CD4-positive, alpha-beta memory T cell (primary cell): Measurements from ENCODE around the gene ESYT3. TPM values are rescaled to one million over a fixed set of nuclear protein-coding genes. Genes with fewer than 3 reads are reported as not detected.

ENCODE experiments used
- CTCF ChIA-PET: fragments of 350-600 bp; sonication (Branson Sonifier 250); formaldehyde crosslinking; loops from one replicate; lab custom pipeline; 2021; ENCODE audit warnings: inconsistent platforms; ENCODE audit not compliant: partially characterized antibody; lab: Charles Lee
- POLR2A ChIA-PET: fragments of 350-600 bp; sonication (Branson Sonifier 250); formaldehyde crosslinking; loops from one replicate; lab custom pipeline; 2021; ENCODE audit not compliant: partially characterized antibody; lab: Charles Lee
- DNase-seq, 5 donors: peaks; one replicate each; pipeline versions ENCODE4 v3.0.0 to v3.0.0-alpha.2; 2020 to 2022; ENCODE audit warnings: mixed read lengths in 1 of 5
- H3K27ac ChIP-seq: one replicate; pipeline ENCODE4 v1.7.0; 2013; ENCODE audit warnings: low read depth, low read length
- H3K27me3 ChIP-seq: 2 replicates; pipeline ENCODE4 v1.7.0; 2013; ENCODE audit warnings: mild to moderate bottlenecking, low read length, moderate library complexity; ENCODE audit not compliant: insufficient read depth
- H3K36me3 ChIP-seq: 2 replicates; pipeline ENCODE4 v1.7.0; 2013; ENCODE audit warnings: mild to moderate bottlenecking, low read length, moderate library complexity; ENCODE audit not compliant: insufficient read depth
- H3K4me1 ChIP-seq: 2 replicates; pipeline ENCODE4 v1.7.0; 2013; ENCODE audit warnings: mild to moderate bottlenecking, low read length, moderate library complexity; ENCODE audit not compliant: insufficient read depth
- H3K4me3 ChIP-seq, 2 donors: one replicate each; pipeline ENCODE4 v1.7.0; 2013; ENCODE audit warnings: low read length in 2 of 2, mild to moderate bottlenecking in 1 of 2
- H3K9me3 ChIP-seq, 2 donors: one replicate each; pipeline ENCODE4 v1.7.0; 2013; ENCODE audit warnings: low read length in 2 of 2, control low read depth in 1 of 2; ENCODE audit not compliant: control insufficient read depth in 1 of 2
- H3K27ac Mint-ChIP-seq, 7 donors: one replicate each; pipeline ENCODE4 v1.8.0; 2020 to 2021; ENCODE audit warnings: mixed read lengths in 7 of 7, mild to moderate bottlenecking in 6 of 7, inconsistent platforms in 3 of 7, moderate library complexity in 3 of 7
- H3K27me3 Mint-ChIP-seq, 2 donors: one replicate each; pipeline ENCODE4 v1.8.0; 2020 to 2021; ENCODE audit warnings: mixed read lengths in 2 of 2
- H3K36me3 Mint-ChIP-seq, 2 donors: one replicate each; pipeline ENCODE4 v1.8.0; 2020 to 2021; ENCODE audit warnings: mixed read lengths in 2 of 2, inconsistent platforms in 1 of 2, mild to moderate bottlenecking in 1 of 2
- H3K4me1 Mint-ChIP-seq, 4 donors: one replicate each; pipeline ENCODE4 v1.8.0; 2020 to 2021; ENCODE audit warnings: mixed read lengths in 4 of 4, mild to moderate bottlenecking in 1 of 4
- H3K4me3 Mint-ChIP-seq, 8 donors: one replicate each; pipeline ENCODE4 v1.8.0; 2020 to 2021; ENCODE audit warnings: mixed read lengths in 8 of 8, mild to moderate bottlenecking in 7 of 8, moderate library complexity in 6 of 8, inconsistent platforms in 3 of 8
- H3K9me3 Mint-ChIP-seq, 8 donors: one replicate each; pipeline ENCODE4 v1.8.0; 2020 to 2021; ENCODE audit warnings: mixed read lengths in 8 of 8, mild to moderate bottlenecking in 5 of 8, inconsistent platforms in 3 of 8, moderate library complexity in 1 of 8
- intact Hi-C: fragments of 100-400 bp; cut with micrococcal nuclease; formaldehyde crosslinking; loops from one replicate; pipeline ENCODE4 v1.15.1; 2023
- polyA plus RNA-seq, 2 donors: library from polyadenylated mRNA; unstranded; fragments of 300-500 nt; fragmentation: Illumina TruSeq; gene quantifications; one replicate each; pipeline ENCODE4 v1.2.3, GENCODE V29; 2021
- total RNA-seq, 2 experiments: library from RNA; stranded (reverse); gene quantifications; one replicate each; pipeline ENCODE4 v1.2.3, GENCODE V29; 2021

The ESYT3 gene
- total and polyA plus RNA-seq, 4 experiments from 2014 or later: 0.11 TPM; not detected in 3

DNA sequence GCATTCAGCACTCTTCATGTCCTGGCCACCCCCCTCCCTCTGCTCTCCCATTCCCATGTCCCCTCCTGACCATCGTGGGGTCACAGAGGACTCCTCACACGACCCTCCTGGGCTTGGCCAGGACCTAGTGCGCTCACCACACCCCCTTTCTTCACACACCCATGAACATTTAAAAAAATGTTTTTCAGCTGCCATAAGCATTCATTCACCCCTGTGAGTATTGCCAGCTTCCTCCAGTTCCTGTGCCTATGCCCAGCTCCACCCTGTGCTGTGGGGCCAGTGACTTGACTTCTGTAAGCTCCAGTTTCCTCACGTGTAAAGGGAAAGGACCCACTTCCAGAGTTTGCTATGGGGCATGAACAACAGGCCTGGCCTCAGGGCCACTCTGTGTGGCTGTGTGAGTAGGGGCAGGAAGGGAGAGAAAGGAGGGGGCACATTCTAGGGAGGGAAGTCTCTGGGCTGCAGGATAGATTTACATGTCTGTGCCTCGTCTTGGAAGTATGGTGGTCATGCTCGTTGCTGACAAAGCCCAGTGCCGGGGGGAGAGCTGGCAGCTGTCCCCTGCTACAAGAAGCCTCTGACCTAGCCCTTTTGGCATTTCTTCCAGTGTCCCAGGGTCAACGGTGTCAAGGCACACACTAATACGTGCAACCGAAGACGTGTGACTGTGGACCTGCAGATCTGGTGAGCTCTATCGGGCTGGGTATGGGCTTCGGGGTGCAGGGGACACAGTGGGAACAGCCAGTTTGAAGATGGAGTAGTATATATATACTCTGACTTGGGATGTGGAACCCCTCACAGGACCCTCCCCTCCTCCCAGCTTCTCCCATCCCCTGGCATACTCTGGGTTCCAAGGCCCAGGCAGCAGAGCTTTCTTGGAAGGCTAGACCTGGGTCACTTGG is 22.8 kb downstream of the ESYT3 start:
- Histone ChIP-seq H3K27ac (no peak overlapping the region), H3K4me1 (peaks cover 7% of the 10 kb centered on the region), H3K36me3 (no peaks in the 10 kb centered on the region), H3K27me3 (no peaks in the 10 kb centered on the region), H3K4me3 (no peak overlapping the region), H3K9me3 (no peaks in the 10 kb centered on the region)
- H3K9me3 Mint-ChIP-seq: peaks cover 0 to 2% (median 0%) of the 10 kb centered on the region in 8 donors
- peak overlapping the region in 1 of 8 donors; percentile 13 for H3K4me3 Mint-ChIP-seq
- DNase-seq: no peak
- intact Hi-C loops: no loop called here
- peaks cover 0 to 4% of the 10 kb centered on the region in 2 donors for H3K27me3 Mint-ChIP-seq
- POLR2A ChIA-PET: no interaction called here
- peak overlapping the region in 2 of 7 donors; percentile 16 to 47 for H3K27ac Mint-ChIP-seq
- H3K36me3 Mint-ChIP-seq: no peaks in the 10 kb centered on the region
- peaks cover 3 to 16% (median 10%) of the 10 kb centered on the region in 4 donors for H3K4me1 Mint-ChIP-seq
- CTCF ChIA-PET: interaction anchor here (1.2 kb wide), 2 partner anchors 9 to 39 kb away, joined by 3 read pairs; no protein-coding TSS in a partner anchor

DNA sequence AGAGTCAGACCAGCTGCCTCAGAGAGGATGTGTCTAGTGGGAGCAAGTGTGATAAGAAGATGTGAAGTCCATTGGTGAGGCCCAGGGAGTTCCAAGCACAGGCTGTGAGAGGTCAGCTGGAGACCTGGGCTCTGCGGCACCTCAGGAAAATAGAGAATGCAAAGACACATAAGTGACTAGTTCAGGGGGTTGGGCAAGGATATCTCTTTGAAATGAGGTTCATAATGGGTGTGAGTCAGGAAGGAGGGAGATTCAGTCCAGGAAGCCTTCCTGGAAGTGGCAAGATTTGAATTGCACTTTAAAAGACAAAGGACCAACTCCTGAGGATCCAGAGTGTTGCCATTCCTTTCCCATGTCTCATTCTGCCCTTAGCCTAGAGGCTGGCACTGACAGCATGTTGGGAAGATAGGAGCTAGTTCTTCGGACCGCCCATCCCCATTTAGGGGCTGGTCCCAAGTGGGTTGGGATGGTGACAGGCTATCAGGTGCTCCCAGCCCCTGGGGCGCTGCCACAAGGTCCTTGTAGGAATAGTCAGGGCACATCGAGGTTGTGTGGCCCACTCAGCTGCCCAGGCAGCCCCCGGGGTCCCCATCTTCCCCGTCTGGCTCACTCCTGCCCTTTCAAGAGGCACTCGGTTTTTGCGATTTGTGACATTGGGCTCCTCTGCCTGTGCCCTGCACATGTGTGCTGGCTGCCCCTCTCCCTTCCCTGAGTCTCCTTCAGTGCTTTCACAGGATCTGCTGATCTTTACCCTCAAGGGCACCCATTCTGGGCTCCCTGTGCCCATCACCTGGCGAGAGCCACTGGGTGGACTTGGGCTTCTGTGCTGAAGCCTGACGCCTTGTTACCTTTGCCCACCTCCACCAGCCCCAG is 23.7 kb downstream of the ESYT3 start:
- peaks cover 0 to 2% (median 0%) of the 10 kb centered on the region in 8 donors for H3K9me3 Mint-ChIP-seq
- peaks cover 3 to 7% of the 10 kb centered on the region in 2 donors for H3K27me3 Mint-ChIP-seq
- Histone ChIP-seq H3K27ac (no peak overlapping the region), H3K4me3 (no peak overlapping the region), H3K4me1 (peaks cover 7% of the 10 kb centered on the region), H3K9me3 (no peaks in the 10 kb centered on the region), H3K27me3 (no peaks in the 10 kb centered on the region), H3K36me3 (no peaks in the 10 kb centered on the region)
- H3K36me3 Mint-ChIP-seq: no peaks in the 10 kb centered on the region
- POLR2A ChIA-PET: no interaction called here
- H3K4me3 Mint-ChIP-seq: no peak overlapping the region
- CTCF ChIA-PET: no interaction called here
- DNase-seq: no peak
- H3K4me1 Mint-ChIP-seq: peaks cover 3 to 16% (median 10%) of the 10 kb centered on the region in 4 donors
- peak overlapping the region in 2 of 7 donors; percentile 16 to 53 for H3K27ac Mint-ChIP-seq
- intact Hi-C loops: no loop called here

DNA sequence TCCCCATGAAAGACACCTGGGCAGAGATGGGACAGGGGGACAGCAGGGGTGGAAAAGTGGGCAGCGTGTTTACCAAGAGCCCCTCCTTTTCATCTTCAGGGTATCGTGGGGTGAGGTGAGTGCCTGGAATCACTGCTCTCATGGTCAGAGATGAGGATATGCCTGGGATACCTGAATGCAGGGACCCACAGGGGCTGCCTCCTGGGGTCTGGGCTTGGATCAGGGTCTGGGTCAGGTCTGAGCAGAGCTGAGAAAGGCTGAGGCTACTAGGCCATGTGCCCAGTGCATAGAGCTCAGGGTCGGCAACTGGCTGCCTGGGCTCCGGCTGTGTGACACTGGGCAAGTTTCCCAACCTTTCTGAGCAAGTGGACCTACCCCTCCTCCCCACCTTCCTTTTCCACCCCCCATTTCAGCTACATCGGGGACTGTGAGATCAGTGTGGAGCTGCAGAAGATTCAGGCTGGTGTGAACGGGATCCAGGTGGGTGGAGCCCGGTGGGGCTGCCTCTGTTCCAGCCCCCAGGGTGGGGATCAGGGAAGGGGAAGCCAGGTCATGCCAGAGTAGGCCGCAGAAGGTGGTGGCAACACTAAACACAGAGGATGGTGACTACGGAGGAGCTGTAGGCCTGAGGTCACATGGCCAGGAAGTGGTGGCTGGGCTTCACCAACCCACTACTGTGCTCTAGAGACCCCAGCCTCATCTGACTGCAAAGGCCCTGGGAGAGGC is 24.5 kb downstream of the ESYT3 start:
- CTCF ChIA-PET: no interaction called here
- H3K27me3 Mint-ChIP-seq: peaks cover 3 to 9% of the 10 kb centered on the region in 2 donors

DNA sequence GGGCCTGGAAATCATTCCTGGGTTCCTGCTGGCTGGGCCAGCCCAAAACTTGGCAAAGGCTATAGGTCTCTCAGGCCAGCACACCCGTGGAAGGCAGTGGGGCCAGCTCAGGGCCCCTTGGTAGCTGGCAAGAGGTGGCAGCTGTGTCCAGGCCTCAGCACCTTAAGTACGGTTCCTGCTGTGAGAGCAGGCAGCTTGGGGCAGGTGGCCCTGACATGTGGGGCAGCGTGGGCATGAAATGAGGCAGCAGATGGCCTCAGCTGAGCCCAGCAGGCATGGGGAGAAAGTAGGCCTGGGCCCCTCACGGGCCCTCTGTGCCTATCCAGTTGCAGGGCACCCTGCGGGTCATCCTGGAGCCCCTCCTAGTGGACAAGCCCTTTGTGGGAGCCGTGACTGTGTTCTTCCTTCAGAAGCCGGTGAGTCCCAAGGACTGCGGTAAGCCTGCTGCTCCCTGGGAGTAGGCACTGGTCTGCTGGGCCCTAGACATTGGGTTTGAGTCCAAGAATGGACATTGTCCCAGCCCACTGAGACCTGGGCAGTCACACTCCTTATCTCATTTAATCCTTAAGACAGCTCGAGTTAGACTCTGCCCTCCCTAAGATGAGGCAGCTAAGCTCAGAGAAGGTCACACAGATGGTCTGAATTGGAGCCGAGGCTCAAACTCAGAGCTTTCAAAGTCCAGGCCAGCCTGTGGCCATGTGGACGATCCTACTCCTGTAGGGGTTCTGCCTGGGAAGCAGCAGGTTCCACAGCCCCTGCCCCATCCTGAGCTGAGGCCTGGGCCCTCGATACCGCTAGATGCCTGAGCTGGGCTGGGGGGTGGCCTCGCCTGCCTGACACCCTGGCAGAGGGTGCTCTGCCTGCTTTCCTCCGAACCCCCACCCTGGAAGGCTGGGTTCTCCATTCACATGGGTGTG is 25.5 kb downstream of the ESYT3 start:
- H3K4me1 Mint-ChIP-seq: peaks cover 3 to 16% (median 9%) of the 10 kb centered on the region in 4 donors
- H3K9me3 Mint-ChIP-seq: peaks cover 0 to 2% (median 0%) of the 10 kb centered on the region in 8 donors
- intact Hi-C loops: no loop called here
- CTCF ChIA-PET: no interaction called here
- no peak overlapping the region for H3K27ac Mint-ChIP-seq
- POLR2A ChIA-PET: no interaction called here
- no peak overlapping the region for H3K4me3 Mint-ChIP-seq
- no peaks in the 10 kb centered on the region for H3K36me3 ChIP-seq
- peaks cover 7% of the 10 kb centered on the region for H3K4me1 ChIP-seq
- no peaks in the 10 kb centered on the region for H3K36me3 Mint-ChIP-seq
- H3K4me3 ChIP-seq: no peak overlapping the region
- peaks cover 3 to 9% of the 10 kb centered on the region in 2 donors for H3K27me3 Mint-ChIP-seq
- H3K9me3 ChIP-seq: no peaks in the 10 kb centered on the region
- H3K27ac ChIP-seq: no peak overlapping the region
- no peaks in the 10 kb centered on the region for H3K27me3 ChIP-seq
- no peak for DNase-seq

More for the DNA sequence above, 24.5 kb downstream of the ESYT3 start:
- H3K27ac ChIP-seq: no peak overlapping the region
- peaks cover 0 to 2% (median 0%) of the 10 kb centered on the region in 8 donors for H3K9me3 Mint-ChIP-seq
- no peaks in the 10 kb centered on the region for H3K36me3 Mint-ChIP-seq
- no peaks in the 10 kb centered on the region for H3K9me3 ChIP-seq
- H3K27me3 ChIP-seq: no peaks in the 10 kb centered on the region
- H3K4me3 ChIP-seq: no peak overlapping the region
- peaks cover 7% of the 10 kb centered on the region for H3K4me1 ChIP-seq
- H3K27ac Mint-ChIP-seq: no peak overlapping the region
- H3K36me3 ChIP-seq: no peaks in the 10 kb centered on the region
- POLR2A ChIA-PET: no interaction called here
- H3K4me3 Mint-ChIP-seq: no peak overlapping the region
- H3K4me1 Mint-ChIP-seq: peaks cover 3 to 16% (median 10%) of the 10 kb centered on the region in 4 donors
- no peak for DNase-seq
- intact Hi-C loops: no loop called here

DNA sequence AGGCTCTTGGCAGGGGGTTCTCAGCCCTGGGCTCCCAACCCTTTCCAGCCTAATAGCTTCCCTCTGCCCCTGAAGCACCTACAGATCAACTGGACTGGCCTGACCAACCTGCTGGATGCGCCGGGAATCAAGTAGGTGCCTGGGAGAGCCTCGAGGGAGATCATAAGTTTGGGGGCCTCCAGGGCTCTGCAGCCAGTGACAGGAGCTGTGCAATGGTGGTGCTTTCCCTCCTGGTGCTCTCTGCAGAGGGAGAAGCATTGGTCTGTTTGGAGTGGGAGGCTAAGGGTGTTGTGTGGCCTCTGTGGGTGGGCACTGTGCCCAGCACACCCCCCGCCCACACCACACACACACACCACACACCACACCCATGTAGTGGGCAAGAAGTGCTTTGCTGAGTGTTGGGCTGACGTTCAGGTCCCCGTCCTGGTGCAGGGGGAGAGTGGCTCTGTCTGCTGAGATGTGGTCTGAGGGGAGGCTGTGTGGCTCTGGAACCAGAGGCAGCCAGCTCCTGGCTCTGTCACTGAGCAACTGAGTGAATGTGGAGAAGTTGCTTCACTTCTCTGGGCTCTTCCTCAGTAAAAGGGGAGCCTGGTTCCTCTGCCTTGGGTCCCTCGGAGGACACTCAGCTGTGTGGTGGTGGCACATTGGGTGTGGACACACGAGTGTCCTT is 26.3 kb downstream of the ESYT3 start:
- Histone ChIP-seq H3K36me3 (no peaks in the 10 kb centered on the region), H3K27ac (no peak overlapping the region), H3K4me3 (no peak overlapping the region), H3K9me3 (no peaks in the 10 kb centered on the region), H3K27me3 (no peaks in the 10 kb centered on the region), H3K4me1 (peaks cover 6% of the 10 kb centered on the region)
- intact Hi-C loops: no loop called here
- ChIA-PET POLR2A (no interaction called here), CTCF (no interaction called here)
- Mint-ChIP-seq H3K4me1 (peaks cover 3 to 15% (median 7%) of the 10 kb centered on the region in 4 donors), H3K9me3 (peaks cover 0 to 2% (median 0%) of the 10 kb centered on the region in 8 donors), H3K27ac (no peak overlapping the region), H3K27me3 (peaks cover 3 to 9% of the 10 kb centered on the region in 2 donors), H3K4me3 (no peak overlapping the region), H3K36me3 (no peaks in the 10 kb centered on the region)
- no peak for DNase-seq

DNA sequence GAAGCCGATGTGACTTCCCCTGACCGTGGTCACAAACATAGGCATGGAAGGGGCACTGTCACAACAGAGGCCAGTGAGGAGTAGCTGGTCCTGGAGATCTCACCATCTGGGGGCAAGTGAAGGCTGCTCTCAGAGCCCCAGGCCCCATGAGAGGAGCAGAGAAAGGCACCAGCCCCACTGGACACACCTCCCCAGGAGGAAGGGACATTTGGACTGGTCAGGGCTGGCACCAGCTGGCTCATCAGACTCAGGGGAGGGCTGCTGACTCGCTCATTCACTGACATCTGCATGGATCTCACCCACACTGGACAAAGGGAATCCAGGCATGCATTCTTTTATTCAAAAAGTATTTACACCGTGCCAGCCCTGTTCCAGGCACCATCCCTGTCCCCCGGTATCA is 26.8 kb downstream of the ESYT3 start:
- intact Hi-C loops: no loop called here
- no peaks in the 10 kb centered on the region for H3K36me3 ChIP-seq
- ChIA-PET CTCF (no interaction called here), POLR2A (no interaction called here)
- Mint-ChIP-seq H3K9me3 (no peaks in the 10 kb centered on the region), H3K4me3 (no peak overlapping the region), H3K4me1 (peaks cover under 1 to 9% (median 1%) of the 10 kb centered on the region in 4 donors), H3K36me3 (no peaks in the 10 kb centered on the region), H3K27me3 (peaks cover 3 to 9% of the 10 kb centered on the region in 2 donors), H3K27ac (no peak overlapping the region)
- no peak overlapping the region for H3K27ac ChIP-seq
- no peak overlapping the region for H3K4me3 ChIP-seq
- peaks cover under 1% of the 10 kb centered on the region for H3K4me1 ChIP-seq
- no peaks in the 10 kb centered on the region for H3K27me3 ChIP-seq
- H3K9me3 ChIP-seq: no peaks in the 10 kb centered on the region
- DNase-seq: no peak
